Activated naive CD4-positive, alpha-beta T cell treated with anti-CD3 and anti-CD28 coated beads for 36 hours (primary cell): ENCODE measurements around the gene AIMP2. TPM values are rescaled to one million over a fixed set of nuclear protein-coding genes. Genes with fewer than 3 reads are reported as not detected.
"Not testable (repeated sequence)": the region's sequence is repeated elsewhere in the genome, so short reads cannot be mapped to it uniquely, and the experiment has no call there.

Source experiments
- CTCF ChIA-PET: fragments of 350-600 bp; sonication (Branson Sonifier 250); formaldehyde crosslinking; loops from one replicate; lab custom pipeline; 2021; ENCODE audit warnings: antibody characterized with exemption; lab: Charles Lee
- DNase-seq: peaks from one replicate; pipeline ENCODE4 v3.0.0-alpha.2; 2020
- H3K27ac Mint-ChIP-seq: one replicate; pipeline ENCODE4 v1.8.0; 2021; ENCODE audit warnings: mild to moderate bottlenecking, mixed read lengths
- H3K27me3 Mint-ChIP-seq: one replicate; pipeline ENCODE4 v1.8.0; 2021; ENCODE audit warnings: low read depth, mixed read lengths
- H3K36me3 Mint-ChIP-seq: one replicate; pipeline ENCODE4 v1.8.0; 2021; ENCODE audit warnings: low read depth, mixed read lengths
- H3K4me1 Mint-ChIP-seq: one replicate; pipeline ENCODE4 v1.8.0; 2021; ENCODE audit warnings: low read depth, mixed read lengths
- H3K4me3 Mint-ChIP-seq: one replicate; pipeline ENCODE4 v1.8.0; 2021; ENCODE audit warnings: mild to moderate bottlenecking, moderate library complexity, mixed read lengths
- H3K9me3 Mint-ChIP-seq: one replicate; pipeline ENCODE4 v1.8.0; 2021; ENCODE audit warnings: mixed read lengths
- intact Hi-C: fragments of 100-400 bp; cut with micrococcal nuclease; formaldehyde crosslinking; loops from one replicate; pipeline ENCODE4 v1.15.1; 2023
- total RNA-seq, 2 experiments: library from RNA; stranded (reverse); gene quantifications; one replicate each; pipeline ENCODE4 v1.2.3, GENCODE V29; 2021

Gene AIMP2
- 10 to 100 TPM; 30.8 to 32.2 TPM for total RNA-seq

DNA sequence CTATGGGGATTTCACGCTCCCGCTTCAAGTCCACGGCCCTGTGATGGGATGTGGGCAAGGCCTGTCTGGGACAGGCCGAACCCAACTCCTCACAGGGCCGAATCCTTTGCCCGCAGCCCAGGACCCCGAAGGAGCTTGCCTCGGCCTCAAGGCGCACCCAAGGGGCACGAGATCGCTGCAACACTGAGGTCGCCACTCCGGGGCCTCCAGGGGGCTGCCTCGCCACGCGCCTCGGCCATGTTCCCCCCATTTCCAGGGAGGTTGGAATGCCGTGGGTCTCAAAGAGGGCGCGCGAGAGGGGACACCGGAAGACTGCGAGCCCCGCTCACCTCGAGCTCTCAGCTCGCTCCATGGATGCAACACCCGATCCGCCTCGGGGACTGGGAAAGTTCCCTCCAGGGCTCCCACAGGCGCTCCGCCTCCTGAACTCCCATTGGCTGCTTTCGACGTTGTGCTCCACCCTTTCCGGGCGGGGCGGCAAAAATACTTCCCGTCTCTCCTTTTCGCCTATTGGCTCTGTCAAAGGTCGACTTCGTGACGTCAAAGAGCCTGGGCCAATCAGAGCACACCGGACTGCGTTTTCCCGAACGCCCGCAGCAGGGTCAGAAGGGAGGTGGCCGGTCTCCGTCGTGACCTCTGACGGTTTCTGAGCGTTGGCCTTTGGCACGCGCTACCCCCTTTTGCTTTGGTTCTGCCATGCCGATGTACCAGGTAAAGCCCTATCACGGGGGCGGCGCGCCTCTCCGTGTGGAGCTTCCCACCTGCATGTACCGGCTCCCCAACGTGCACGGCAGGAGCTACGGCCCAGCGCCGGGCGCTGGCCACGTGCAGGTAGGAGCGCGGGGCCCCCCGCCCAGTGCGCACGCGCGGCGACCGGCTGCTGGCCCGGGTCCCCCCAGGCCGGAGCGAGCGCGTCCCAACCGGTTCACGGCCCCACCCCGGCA lies at the start of gene AIMP2, which contains the start of gene PMS2:
Gene AIMP2 (plus strand): TSS at position 605 of the 944 bp plus-strand sequence. CDS start 92 bp downstream, at position 697.
Gene PMS2 (minus strand): TSS at position 382 of the 944 bp plus-strand sequence. CDS start 30 bp downstream, at position 352.
- CTCF ChIA-PET = interaction anchor here (0.9 to 2.0 kb wide), 6 partner anchors 8 to 849 kb away, joined by 3 to 13 read pairs (median 4); no protein-coding TSS in a partner anchor
- Mint-ChIP-seq H3K27me3 (no peaks in the 10 kb centered on the region), H3K27ac (peak within 1 kb of the TSS; percentile 89), H3K4me1 (peaks cover 45% of the 10 kb centered on the region), H3K36me3 (peaks cover 15% of the 10 kb centered on the region), H3K4me3 (peak within 1 kb of the TSS; percentile 87), H3K9me3 (no peaks in the 10 kb centered on the region)
- intact Hi-C loops = loop anchor here (1.0 to 10.0 kb wide), 5 partner anchors 153 to 1173 kb away; partner anchors contain the start of gene C1GALT1
- peak; percentile 99 for DNase-seq

DNA sequence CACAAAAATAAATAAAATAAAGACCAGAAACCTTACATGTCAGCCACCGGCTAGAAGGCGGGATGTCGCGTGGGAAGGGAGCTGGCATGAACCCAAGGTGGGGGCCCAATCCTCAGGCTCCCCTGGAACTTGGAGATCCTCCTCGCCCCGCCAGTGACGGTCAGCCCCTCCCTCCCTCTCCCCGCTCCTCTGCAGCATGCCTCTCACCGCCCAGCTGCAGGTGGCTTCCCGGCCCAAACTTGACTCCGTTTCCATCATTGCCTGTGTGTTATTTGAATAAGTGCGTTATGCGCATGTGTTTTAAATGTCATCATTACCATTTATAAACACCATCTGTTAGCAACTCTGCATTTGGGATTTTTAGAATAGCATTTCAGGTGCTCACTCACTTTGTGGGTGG lies 45.9 kb upstream of the AIMP2 start:
- CTCF ChIA-PET, H3K36me3 Mint-ChIP-seq, H3K4me3 Mint-ChIP-seq, H3K27ac Mint-ChIP-seq, H3K9me3 Mint-ChIP-seq, intact Hi-C loops, H3K4me1 Mint-ChIP-seq, DNase-seq, H3K27me3 Mint-ChIP-seq: not testable (repeated sequence)

DNA sequence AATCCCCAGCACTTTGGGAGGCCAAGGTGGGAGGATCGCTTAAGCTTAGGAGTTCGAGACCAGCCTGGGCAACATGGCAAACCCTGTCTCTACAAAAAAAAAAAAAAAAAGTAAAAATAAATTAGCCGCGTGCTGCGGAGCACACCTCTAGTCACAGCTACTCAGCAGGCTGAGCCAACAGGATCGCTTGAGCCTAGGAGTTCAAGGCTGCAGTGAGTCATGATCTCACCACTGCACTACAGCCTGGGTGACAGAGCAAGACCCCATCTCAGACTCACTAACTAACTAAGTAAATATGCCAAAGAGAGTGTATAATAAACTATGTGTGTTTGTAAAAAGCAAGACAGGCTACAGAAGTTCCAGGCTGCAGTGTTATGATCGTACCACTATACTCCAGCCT lies 45.3 kb upstream of the AIMP2 start:
- not testable (repeated sequence) for H3K27me3 Mint-ChIP-seq

DNA sequence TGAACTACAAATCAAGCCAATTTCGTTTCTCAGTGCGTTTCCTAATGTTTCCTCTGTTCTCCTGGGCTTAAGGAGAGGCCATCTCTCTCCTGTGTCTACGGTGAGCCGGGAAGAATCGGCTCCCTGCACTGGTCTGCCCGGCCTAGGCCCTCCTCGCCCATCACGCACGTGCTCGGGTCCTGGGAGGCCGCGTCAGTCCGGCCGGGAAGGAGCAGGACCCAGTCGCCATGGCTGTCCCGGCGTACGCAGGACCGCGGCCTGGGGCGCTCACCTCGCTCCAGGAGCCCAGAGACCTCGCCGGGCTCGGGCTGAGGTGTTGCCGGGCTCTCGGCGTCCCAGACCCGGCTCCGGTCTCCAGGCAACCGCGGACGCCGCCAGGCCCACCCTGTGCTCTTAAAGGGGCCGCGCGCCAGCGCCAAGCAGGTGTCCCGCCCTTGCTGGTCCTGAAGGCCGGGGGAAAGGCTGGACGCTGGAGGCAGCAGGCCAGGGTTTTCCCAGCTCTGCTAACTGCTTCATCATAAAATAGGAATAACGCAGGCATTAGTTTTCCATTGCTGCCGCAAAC lies 38.6 kb upstream of the AIMP2 start, which contains the start of gene RSPH10B:
Gene RSPH10B (minus strand): TSS at position 343 of the 565 bp plus-strand sequence. CDS start 3,573 bp downstream, outside the sequence.
- intact Hi-C loops, H3K27ac Mint-ChIP-seq, H3K9me3 Mint-ChIP-seq, DNase-seq, CTCF ChIA-PET, H3K4me1 Mint-ChIP-seq, H3K4me3 Mint-ChIP-seq, H3K27me3 Mint-ChIP-seq, H3K36me3 Mint-ChIP-seq: not testable (repeated sequence)

More for the DNA sequence above, 45.3 kb upstream of the AIMP2 start:
- H3K4me1 Mint-ChIP-seq, CTCF ChIA-PET, H3K9me3 Mint-ChIP-seq, H3K36me3 Mint-ChIP-seq, H3K27ac Mint-ChIP-seq, intact Hi-C loops, H3K4me3 Mint-ChIP-seq, DNase-seq: not testable (repeated sequence)

DNA sequence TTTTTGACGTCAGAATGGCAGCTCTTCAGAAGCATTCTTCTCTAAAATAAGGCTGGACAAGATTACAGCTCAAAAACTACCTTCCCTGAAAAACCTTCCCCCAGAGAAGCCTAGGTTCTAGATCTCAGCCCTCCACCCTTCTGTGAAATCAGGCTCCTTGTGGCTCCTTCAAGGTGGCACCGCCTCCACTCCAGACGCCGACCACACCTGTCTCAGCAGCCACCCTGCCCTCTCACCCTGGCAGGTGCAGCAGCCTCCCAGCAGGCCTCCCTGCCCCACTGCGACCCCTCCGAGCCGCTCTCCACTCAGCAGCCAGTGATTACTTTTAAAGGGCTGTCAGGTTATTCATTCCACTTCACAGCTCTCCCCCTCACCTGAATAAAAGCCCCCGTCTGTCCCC lies 35.5 kb upstream of the AIMP2 start:
- H3K4me3 Mint-ChIP-seq, CTCF ChIA-PET: not testable (repeated sequence)

DNA sequence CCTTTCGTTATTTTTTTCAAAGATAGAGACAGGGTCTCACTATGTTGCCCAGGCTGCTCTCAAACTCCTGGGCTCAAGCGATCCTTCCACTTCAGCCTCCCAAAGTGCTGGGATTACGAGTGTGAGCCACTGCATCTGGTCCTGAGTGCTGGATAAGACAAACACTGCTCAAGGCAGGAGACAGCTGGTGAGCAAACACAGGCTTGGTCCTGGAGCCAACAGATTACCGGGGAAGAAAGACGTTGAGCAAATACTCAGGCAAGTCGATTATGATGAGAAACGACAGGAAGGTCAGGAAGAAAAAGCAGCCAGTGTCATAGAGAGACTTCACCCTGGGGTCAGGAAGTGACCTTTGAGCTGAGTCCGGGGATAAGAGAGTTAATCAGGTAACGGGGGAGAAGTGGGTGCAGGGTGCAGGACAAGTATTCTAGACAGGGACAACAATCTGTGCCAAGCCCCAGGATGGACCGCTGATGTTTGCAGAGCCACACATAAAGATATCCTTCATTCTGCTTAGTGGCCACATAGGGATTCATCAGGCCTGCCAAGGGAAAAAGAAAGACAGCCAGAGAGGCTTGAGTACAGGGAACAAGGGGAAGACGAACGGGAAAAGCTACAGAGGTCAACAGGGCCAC lies 29.3 kb upstream of the AIMP2 start:
- H3K4me1 Mint-ChIP-seq, H3K4me3 Mint-ChIP-seq, CTCF ChIA-PET, H3K9me3 Mint-ChIP-seq, H3K27me3 Mint-ChIP-seq, DNase-seq, H3K27ac Mint-ChIP-seq: not testable (repeated sequence)
- H3K36me3 Mint-ChIP-seq = peaks cover 11% of the 10 kb centered on the region
- intact Hi-C loops = loop anchor here (10.0 kb wide), 1 partner anchor 125 kb away; no protein-coding TSS in a partner anchor

More for the DNA sequence above, 35.5 kb upstream of the AIMP2 start:
- H3K27me3 Mint-ChIP-seq, DNase-seq, H3K27ac Mint-ChIP-seq, H3K36me3 Mint-ChIP-seq, intact Hi-C loops, H3K4me1 Mint-ChIP-seq, H3K9me3 Mint-ChIP-seq: not testable (repeated sequence)

DNA sequence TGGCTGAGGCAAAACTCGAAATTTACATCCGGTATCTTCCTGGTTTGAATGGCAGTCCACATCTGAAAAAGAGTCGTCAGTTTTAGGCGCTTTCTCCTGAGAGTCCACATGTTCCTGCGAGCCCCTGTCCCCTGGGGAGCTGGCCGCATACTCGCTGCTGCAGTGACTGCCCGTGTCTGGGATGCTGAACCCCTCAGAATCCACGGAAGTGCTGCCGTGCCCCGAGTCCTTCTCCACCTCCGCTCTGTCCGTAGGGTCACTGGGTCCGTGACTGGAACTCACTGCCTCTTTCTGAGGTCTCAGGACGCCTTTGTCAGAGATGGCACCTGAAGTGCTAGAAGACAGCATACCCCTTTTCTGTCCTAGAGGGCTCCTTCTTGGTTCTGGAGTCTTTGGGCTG lies 22.0 kb upstream of the AIMP2 start:
- H3K4me1 Mint-ChIP-seq, H3K9me3 Mint-ChIP-seq, DNase-seq, H3K27me3 Mint-ChIP-seq, H3K4me3 Mint-ChIP-seq, H3K27ac Mint-ChIP-seq: not testable (repeated sequence)
- CTCF ChIA-PET = interaction anchor here (1.1 kb wide), 1 partner anchor 40 kb away, joined by 3 read pairs; no protein-coding TSS in a partner anchor
- peaks cover 18% of the 10 kb centered on the region for H3K36me3 Mint-ChIP-seq
- intact Hi-C loops = loop anchor here (10.0 kb wide), 1 partner anchor 132 kb away; no protein-coding TSS in a partner anchor

DNA sequence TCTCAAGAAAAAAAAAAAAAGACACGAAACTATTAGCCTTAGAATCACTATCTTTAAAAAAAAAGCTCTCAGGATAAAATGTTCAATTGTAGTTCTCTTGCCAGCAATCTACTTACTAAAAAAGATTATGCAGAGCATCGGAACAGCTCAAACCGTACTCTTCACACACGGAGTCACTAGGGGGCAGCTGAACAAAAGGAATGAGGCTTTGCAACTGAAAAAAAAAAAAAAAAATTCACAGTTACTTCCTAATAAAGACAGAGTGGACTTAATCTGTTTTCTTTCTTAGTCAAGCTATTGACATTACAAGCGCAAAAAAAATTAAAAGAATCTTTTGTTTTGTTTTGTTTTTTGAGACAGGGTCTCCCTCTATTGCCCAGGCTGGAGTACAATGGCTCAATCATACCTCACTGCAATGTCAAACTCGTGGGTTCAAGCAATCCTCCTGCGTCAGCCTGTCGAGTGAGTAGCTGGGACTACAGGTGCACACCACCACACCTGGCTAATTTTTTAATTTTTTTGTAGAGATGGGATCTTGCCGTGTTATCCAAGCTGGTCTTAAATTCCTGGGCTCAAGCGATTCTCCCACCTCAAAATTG lies 11.8 kb upstream of the AIMP2 start:
- intact Hi-C loops = loop anchor here (1.0 kb wide), 1 partner anchor 325 kb away; no protein-coding TSS in a partner anchor
- Mint-ChIP-seq H3K4me3 (no peak overlapping the region), H3K27me3 (no peaks in the 10 kb centered on the region), H3K27ac (no peak overlapping the region), H3K36me3 (peaks cover 27% of the 10 kb centered on the region), H3K9me3 (no peaks in the 10 kb centered on the region), H3K4me1 (no peaks in the 10 kb centered on the region)
- DNase-seq = peak; percentile 57
- CTCF ChIA-PET = interaction anchor here (0.6 to 1.3 kb wide), 10 partner anchors 9 to 440 kb away, joined by 3 to 13 read pairs (median 4); partner anchors contain the start of genes AIMP2 and PMS2

DNA sequence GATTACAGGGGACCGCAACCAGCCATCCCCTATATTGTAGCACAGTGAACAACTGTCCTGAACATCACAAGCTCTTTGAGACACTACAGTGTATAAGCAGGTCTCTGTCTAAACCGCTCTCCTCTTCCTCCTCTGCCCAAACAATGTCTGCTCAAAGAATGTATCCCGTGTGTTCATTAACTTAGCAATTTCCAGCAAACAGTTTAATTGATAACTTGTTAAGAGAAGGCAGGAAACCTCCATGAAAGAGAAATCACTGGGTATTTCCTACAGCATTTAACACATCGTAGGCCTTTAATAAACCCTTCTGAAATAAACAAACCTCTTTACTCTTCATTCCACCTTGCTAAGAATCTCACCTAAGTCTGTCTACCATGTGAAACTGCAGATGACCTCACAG lies 1.7 kb upstream of the AIMP2 start:
- Mint-ChIP-seq H3K36me3 (peaks cover 12% of the 10 kb centered on the region), H3K4me3 (peak overlapping the region; percentile 65), H3K9me3 (no peaks in the 10 kb centered on the region), H3K4me1 (peaks cover 37% of the 10 kb centered on the region), H3K27me3 (no peaks in the 10 kb centered on the region), H3K27ac (peak overlapping the region; percentile 60)
- CTCF ChIA-PET = interaction anchor here (2.0 kb wide), 1 partner anchor 10 kb away, joined by 13 read pairs; no protein-coding TSS in a partner anchor
- no peak for DNase-seq
- intact Hi-C loops = loop anchor here (5.0 to 10.0 kb wide), 3 partner anchors 430 to 1175 kb away; partner anchors contain the start of gene C1GALT1

DNA sequence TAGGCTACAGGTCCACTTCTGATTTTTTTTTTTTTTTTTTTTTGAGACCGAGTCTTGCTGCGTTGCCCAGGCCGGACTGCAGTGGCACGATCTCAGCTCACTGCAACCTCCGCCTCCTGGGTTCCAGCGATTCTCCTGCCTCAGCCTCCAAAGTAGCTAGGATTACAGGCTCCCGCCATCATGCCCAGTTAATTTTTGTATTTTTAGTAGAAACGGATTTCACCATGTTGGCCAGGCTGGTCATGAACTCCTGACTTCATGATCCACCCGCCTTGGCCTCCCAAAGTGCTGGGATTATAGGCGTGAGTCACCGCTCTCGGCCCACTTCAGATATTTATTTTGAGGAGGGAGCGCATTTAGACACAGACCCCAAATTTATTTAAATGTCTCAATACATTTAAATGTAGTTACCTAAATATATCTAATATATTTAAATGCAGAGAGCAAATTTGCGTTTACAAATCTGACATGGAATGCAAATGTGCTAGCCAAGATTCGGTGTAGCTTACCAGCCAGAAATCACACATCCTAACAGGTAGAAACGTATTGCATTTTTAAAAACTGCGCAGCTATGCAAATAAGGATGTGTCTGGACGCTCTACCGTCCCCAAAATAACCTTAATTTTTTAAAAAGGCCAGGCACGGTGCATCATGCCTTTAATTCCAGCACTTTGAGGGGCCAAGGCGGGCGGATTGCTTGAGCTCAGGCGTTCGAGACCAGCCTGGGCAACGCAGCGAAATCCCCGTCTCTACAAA lies 1.1 kb upstream of the AIMP2 start:
- not testable (repeated sequence) for DNase-seq, H3K27me3 Mint-ChIP-seq, H3K9me3 Mint-ChIP-seq
- CTCF ChIA-PET = interaction anchor here (1.0 to 2.0 kb wide), 3 partner anchors 11 to 164 kb away, joined by 3 to 13 read pairs (median 4); no protein-coding TSS in a partner anchor
- Mint-ChIP-seq H3K4me3 (peak overlapping the region; percentile 87), H3K36me3 (peaks cover 12% of the 10 kb centered on the region), H3K27ac (peak overlapping the region; percentile 60), H3K4me1 (peaks cover 42% of the 10 kb centered on the region)
- intact Hi-C loops = loop anchor here (5.0 to 10.0 kb wide), 3 partner anchors 429 to 1174 kb away; partner anchors contain the start of gene C1GALT1

DNA sequence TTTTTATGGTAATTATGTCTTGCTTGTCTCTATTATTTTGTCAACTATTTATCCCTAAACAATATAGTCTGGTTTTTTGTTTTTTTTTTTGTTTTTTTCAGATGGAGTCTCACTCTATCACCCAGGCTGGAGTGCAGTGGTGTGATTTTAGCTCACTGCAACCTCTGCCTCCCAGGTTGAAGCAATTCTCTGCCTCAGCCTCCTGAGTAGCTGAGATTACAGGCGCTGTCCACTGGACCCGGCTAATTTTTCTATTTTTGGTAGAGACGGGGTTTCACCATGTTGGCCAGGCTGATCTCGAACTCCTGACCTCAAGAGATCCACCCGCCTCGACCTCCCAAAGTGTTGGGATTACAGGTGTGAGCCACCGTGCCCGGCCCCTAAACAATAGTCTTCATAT lies 1.3 kb downstream of the AIMP2 start:
- Mint-ChIP-seq H3K4me3 (peak overlapping the region; percentile 87), H3K36me3 (peaks cover 17% of the 10 kb centered on the region), H3K4me1 (peaks cover 48% of the 10 kb centered on the region), H3K27ac (peak overlapping the region; percentile 59)
- DNase-seq, H3K27me3 Mint-ChIP-seq, CTCF ChIA-PET, H3K9me3 Mint-ChIP-seq: not testable (repeated sequence)
- intact Hi-C loops = loop anchor here (2.0 kb wide), 1 partner anchor 260 kb away; no protein-coding TSS in a partner anchor
